GM12892 (cell line): ENCODE data around the gene CYB5R3.

Experiments
- POLR2A ChIP-seq: IDR thresholded peaks from 2 replicates; pipeline ENCODE4 v1.6.1; 2011; ENCODE audit warnings: low read depth, low read length, control low read depth
- POLR2AphosphoS5 ChIP-seq: IDR thresholded peaks from 2 replicates; pipeline ENCODE4 v1.6.1; 2011; ENCODE audit warnings: low read depth, low read length, control low read depth
- TAF1 ChIP-seq: IDR thresholded peaks from 2 replicates; pipeline ENCODE4 v1.6.1; 2011; ENCODE audit warnings: low read depth, mild to moderate bottlenecking, control low read depth, low read length, borderline replicate concordance

GRCh38 chr22:42684462-42685195 lies 35.4 kb upstream of the CYB5R3 start:
- TF ChIP-seq POLR2A (no peak), TAF1 (no peak), POLR2AphosphoS5 (no peak)
